Stimulated activated CD8-positive, alpha-beta memory T cell treated with anti-CD3 and anti-CD28 coated beads, Interleukin-12 subunit alpha, Interleukin-12 subunit beta, amount 100 ng/mL, for 24 hours (primary cell): Measurements from ENCODE around the gene RUNX3.

Experiments
- DNase-seq: peaks from one replicate; pipeline ENCODE4 v3.0.0-alpha.2; 2020; ENCODE audit errors: extremely low read depth

Gene RUNX3

GRCh38 chr1:24929398-24930259, 447 bp downstream of the RUNX3 start:
- DNase-seq, result no peak

DNA sequence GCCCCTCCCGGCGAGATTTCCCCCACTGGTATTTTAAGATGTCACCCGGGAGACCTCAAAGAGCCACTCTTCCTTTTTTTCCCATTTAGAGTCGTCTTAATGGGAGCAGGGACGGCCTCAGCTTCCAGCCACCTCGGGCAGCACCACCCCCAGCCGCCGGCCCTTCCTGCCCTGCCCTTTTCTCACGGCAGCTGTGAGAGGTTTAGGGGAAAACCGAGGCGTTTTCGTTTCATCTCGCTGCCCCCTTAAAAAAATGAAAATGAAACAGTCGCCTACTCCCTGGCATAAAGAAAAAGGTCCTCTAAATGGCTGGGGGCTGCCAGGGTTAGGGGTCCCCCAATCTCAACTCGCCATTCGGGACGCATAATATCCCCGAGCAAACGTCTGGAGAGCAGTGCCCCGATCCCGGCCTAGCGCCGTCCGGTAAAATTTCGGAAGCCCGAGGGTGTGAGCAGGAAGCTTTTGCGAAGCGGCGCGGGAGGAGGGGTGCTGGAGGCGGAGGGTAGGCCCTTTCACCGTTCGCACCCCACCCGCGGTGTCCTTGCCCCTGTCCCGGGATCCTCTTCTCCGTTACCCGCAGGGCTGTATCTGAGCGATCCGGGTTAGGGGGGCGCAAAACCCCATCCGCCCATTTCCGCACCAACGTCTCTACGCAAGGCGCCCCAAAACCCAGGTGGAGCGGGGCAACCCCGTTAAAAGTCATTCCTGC, 1.2 kb downstream of the RUNX3 start:
- no peak for DNase-seq

DNA sequence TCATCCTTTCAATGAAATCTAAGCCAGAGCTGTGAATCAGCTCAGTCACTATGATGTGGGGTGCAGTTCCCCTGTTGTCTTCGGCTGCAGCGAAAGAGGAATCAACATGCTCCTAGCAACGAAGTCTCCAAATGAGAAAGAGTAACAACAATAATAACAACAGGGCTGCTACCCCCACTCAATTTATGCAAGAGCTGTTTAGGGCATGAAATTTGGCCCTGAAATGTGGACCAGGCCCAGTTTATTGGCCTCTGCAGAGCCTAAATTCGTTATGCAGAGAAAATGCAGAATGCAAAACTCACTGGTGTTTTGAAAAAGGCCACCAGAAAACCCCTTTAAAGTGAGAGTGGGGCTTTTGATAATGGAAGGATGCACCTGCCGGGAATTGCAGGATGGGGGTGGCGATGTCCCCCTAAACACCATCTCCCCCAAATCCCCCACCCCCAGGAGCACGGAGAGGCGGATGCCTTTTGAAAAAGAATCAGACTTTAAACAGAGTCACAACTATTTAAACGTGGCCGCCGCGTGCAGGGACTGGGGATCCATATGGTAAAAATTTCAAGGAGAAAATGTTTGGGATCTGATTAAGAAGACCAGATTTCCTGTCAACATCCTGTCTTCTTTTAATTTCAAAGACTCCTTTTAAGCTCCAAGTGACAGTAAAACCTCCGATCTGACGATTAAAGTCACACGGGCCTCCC, 1.9 kb downstream of the RUNX3 start:
- DNase-seq, result no peak

DNA sequence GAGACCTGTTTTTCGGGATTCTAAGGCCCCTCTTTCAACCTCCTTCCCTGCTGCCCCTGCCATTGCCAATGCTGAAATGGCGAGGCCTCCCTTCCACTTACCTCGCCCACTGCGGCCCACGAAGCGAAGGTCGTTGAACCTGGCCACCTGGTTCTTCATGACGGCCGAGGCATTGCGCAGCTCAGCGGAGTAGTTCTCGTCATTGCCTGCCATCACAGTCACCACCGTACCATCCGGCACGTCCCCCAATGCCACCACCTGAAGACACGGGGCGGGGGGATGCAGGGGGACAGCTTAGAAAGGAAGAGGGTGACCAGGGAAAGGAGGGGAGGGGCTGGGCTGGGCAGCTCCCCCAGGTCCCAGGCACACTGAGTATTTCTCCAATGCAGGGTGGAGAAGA, 2.6 kb downstream of the RUNX3 start:
- DNase-seq, result no peak

DNA sequence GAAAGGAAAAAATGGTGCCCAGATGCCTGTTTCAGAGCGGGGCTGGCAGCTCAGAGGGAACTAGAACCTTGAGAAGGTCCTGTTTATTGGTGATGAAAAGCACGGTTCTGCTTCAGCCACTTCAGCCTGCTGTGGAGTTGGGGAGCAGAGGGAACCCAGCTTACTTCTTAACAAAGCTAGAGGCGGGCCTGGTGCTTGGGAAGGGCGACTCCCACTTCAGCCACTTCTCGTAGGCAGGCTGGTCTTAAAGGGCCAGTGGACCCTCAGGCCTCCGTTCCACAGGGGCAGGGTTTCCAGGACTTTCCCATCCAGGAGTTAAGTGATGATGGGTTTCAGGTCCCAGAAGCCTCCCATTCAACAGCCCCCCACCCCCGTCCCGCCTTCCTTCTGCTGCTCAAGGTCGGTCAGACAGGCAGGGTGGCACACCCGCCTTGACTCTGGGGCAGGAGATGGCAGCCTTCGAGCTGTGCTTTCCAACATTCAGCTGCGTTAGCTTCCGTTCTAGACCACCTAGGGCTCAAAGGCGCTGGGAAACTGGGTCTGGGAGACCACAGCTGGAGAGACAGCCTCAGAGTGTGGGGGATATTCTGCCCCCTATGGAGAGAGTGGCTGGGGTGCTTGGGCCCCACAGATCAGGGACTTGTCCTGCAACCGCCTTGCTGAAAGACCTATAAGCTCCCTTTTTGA, 3.4 kb downstream of the RUNX3 start:
- DNase-seq, result no peak

DNA sequence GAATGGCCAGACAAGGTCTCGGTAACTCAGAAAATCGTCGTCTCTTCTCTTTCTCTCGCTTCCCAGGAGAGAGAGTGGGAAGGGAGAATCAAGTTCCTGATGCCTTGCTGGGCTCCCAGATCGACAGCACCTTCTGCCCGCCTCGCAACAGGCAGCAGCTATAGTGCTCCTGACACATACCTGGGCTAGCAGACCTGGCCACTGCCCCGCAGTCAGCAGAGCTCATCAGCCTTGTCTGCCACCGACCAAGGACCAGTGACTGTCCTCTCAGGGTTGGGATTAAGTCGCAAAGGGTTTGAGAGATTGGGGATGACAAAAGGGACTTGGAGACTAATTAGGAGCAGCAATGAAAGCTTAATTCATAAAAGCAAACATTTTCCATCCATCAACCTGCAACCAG, 4.1 kb downstream of the RUNX3 start:
- DNase-seq, result no peak

- peak; percentile 67 for DNase-seq
Observed at GRCh38 chr1:24925082-24925779, 4.8 kb downstream of the RUNX3 start.

GRCh38 chr1:24923485-24924113, 6.5 kb downstream of the RUNX3 start:
- no peak for DNase-seq

- DNase-seq, result no peak
Observed at GRCh38 chr1:24921938-24922662, 8.0 kb downstream of the RUNX3 start.

- DNase-seq, result no peak
Observed at GRCh38 chr1:24921412-24921811, 8.7 kb downstream of the RUNX3 start.

DNA sequence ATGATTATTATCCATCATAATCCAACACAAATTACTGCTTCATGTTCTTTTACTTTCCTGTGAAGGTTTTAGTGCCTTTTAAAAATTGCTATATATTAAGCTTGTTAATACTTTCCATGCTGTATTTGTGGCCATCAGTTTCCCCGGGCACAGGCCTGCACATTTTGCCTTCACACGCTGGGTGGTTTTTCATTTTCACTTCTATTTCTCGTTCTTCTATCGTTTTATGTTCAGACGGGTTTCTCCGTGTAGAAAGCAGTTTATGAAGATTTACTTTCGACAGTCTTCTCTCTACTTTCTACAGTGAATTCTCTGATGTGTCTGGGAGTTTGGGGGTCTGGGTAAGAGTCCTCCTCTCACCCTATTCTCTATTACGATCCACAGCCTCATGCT, 9.5 kb downstream of the RUNX3 start:
- DNase-seq, result no peak

GRCh38 chr1:24919791-24920532, 10.1 kb downstream of the RUNX3 start:
- no peak for DNase-seq

DNA sequence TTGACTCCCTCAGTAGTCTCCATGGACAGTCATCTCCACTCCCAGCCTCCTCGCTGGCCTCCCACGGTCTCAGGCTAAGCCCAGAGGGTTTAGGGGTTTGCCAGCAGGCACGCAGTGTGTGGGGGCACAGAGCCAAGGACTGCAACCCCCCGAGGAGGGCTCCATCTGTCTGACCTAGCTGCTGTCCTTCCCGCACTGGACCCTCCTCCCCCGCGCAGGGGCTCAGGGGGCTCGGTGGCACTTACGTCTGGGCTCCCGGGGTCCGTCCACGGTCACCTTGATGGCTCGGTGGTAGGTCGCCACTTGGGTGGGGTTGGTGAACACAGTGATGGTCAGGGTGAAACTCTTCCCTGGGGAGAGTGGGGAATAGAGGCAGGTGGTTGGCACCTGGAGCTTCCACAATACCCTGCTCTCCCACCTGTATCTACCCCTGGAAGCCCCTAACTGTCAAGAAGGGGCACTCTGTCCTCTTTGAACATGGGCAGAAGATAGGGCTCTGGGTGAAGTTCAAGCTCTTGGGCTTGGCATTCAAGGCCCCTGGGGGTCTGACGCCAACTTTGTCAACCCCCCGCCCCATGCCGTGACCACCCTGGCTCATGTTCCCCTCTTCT, 11.0 kb downstream of the RUNX3 start:
- DNase-seq, result no peak

- DNase-seq, result no peak
Observed at GRCh38 chr1:24918370-24918769, 11.7 kb downstream of the RUNX3 start.

DNA sequence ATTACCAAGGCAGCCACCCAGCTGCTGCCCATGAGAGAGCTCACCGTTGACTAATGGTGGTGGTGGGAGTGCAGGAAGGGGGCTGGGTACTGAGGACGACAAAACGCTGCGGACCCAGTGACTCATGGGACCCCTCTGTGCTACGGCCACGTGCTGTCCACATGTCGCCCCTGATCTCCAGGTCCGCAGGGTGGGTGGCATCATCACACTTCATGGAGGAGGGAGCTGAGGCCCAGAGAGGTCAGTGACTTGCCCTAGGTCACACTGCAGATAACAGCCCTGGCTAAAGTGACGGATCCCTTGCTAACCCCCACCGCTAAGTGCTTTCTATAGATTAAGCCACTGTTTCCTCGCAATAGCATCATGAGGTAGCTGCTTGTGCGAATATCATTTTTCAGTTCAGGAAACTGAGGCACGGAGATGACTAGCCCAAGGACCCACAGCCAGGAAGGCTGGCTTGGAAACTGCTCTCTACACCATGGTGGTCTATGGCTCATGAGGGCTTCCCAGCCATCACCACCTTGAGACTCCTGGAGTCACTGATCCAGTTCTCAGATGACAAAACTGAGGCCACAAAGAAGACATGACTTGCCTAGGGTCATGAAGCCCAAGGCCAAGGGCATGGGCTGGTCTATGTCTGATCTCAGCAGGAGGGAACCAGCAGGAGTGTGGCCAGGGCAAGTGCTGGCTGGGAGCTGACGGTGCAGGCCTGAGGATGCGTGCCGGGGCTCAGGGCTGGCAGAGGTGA, 12.6 kb downstream of the RUNX3 start:
- no peak for DNase-seq

DNA sequence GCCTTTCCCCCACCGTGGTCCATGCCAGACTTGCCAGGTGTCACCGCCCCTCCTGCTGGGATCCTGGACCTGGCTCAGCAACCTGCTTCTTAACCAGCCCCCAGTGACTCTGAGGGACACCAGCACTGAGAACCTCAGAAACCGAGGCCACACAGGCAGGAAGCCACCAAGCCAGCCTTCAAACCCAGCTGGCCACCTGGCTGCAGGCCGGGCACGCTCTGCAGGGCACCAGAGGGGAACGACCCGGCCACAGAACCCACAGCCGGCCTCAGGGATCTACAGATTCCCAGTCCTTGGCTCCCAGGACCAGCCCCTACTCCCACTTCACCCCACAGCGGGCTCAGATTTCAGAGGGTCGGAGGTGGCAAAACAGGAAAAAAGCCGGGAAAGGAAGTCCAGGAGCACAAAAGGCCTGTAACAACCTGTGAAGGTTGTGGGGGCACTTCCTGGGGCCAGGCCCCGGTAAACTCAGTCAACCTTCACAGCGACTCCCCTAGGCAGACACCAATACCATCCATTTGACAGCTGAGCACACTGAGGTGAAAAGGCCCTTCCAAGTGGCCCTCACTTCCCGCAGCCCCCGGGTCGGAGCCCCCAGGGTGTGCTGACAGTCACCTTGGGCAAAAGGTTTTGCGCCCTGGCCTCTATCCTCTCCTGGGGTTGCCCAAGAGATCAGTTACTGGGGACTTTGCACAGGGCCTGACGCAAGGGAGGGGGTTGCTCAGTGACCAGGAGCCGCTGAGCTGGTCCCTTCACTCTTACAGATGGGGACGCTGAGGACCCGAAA, 14.1 kb downstream of the RUNX3 start:
- no peak for DNase-seq

- DNase-seq, result no peak
Observed at GRCh38 chr1:24914226-24915069, 15.6 kb downstream of the RUNX3 start.
